Mesendoderm (in vitro differentiated cells): ENCODE results near the gene MX1.

Experiments
- DNase-seq: peaks from one replicate; pipeline ENCODE4 v3.0.0; 2013
- H2AK5ac ChIP-seq: 2 replicates; pipeline ENCODE4 v1.6.1; 2013; ENCODE audit warnings: low read length, inconsistent platforms
- H2BK120ac ChIP-seq: 2 replicates; pipeline ENCODE4 v1.6.1; 2013; ENCODE audit warnings: low read depth, mild to moderate bottlenecking, low read length, moderate library complexity, mixed read lengths
- H2BK15ac ChIP-seq: replicated peaks from 2 replicates; pipeline ENCODE4 v1.6.1; 2013; ENCODE audit warnings: low read depth, mild to moderate bottlenecking, moderate library complexity
- H2BK5ac ChIP-seq: 2 replicates; pipeline ENCODE4 v1.6.1; 2013; ENCODE audit warnings: low read length, inconsistent platforms
- H3K18ac ChIP-seq: 2 replicates; pipeline ENCODE4 v1.6.1; 2013; ENCODE audit warnings: mild to moderate bottlenecking, low read length, mixed read lengths
- H3K23ac ChIP-seq: one replicate; pipeline ENCODE4 v1.6.1; 2013; ENCODE audit warnings: low read length
- H3K27ac ChIP-seq: 2 replicates; pipeline ENCODE4 v1.5.1; 2013; ENCODE audit warnings: low read depth, mild to moderate bottlenecking, inconsistent platforms, low read length, moderate library complexity
- H3K27me3 ChIP-seq: 2 replicates; pipeline ENCODE4 v1.6.1; 2013; ENCODE audit warnings: low read length, control low read depth, mild to moderate bottlenecking, inconsistent platforms; ENCODE audit not compliant: insufficient read depth, poor library complexity
- H3K36me3 ChIP-seq: 2 replicates; pipeline ENCODE4 v1.6.1; 2013; ENCODE audit warnings: low read length, inconsistent platforms; ENCODE audit not compliant: control insufficient read depth, insufficient read depth
- H3K4ac ChIP-seq: one replicate; pipeline ENCODE4 v1.6.1; 2013; ENCODE audit warnings: low read depth, mild to moderate bottlenecking, low read length, moderate library complexity
- H3K4me1 ChIP-seq: 2 replicates; pipeline ENCODE4 v1.6.1; 2013; ENCODE audit warnings: low read depth, low read length, inconsistent platforms; ENCODE audit not compliant: control insufficient read depth
- H3K4me2 ChIP-seq: 2 replicates; pipeline ENCODE4 v1.6.1; 2013; ENCODE audit warnings: low read length
- H3K4me3 ChIP-seq: 2 replicates; pipeline ENCODE4 v1.5.1; 2013; ENCODE audit warnings: mild to moderate bottlenecking, low read length
- H3K56ac ChIP-seq: one replicate; pipeline ENCODE4 v1.6.1; 2013; ENCODE audit warnings: low read length
- H3K79me1 ChIP-seq: 2 replicates; pipeline ENCODE4 v1.6.1; 2013; ENCODE audit warnings: low read length, inconsistent platforms
- H3K79me2 ChIP-seq: 2 replicates; pipeline ENCODE4 v1.6.1; 2013; ENCODE audit warnings: mild to moderate bottlenecking, low read length; ENCODE audit not compliant: control insufficient read depth, insufficient read depth
- H3K9ac ChIP-seq: 2 replicates; pipeline ENCODE4 v1.6.1; 2013; ENCODE audit warnings: low read length, inconsistent platforms
- H4K5ac ChIP-seq: one replicate; pipeline ENCODE4 v1.6.1; 2013; ENCODE audit warnings: low read length
- H4K8ac ChIP-seq: one replicate; pipeline ENCODE4 v1.6.1; 2013; ENCODE audit warnings: low read depth, mild to moderate bottlenecking, control low read depth, low read length, moderate library complexity
- WGBS: extraction: QIAGEN DNeasy Blood & Tissue Kit; methylation state at CpG from one replicate; pipeline ENCODE4 v1.1.7; 2013; ENCODE audit warnings: low lambda C conversion rate, missing lambda C conversion rate; ENCODE audit not compliant: insufficient coverage; ENCODE audit errors: extremely low coverage; 5-methylcytosine and 5-hydroxymethylcytosine counted together

Gene MX1

GRCh38 chr21:41447356-41447755 is 21.3 kb downstream of the MX1 start:
- whole genome bisulfite sequencing: no CpG with 5 or more reads among the region's 3 CpGs
- H3K4ac ChIP-seq: no peak overlapping the region
- no peak overlapping the region for H3K56ac ChIP-seq
- no peaks in the 10 kb centered on the region for H3K27me3 ChIP-seq
- H3K18ac ChIP-seq: no peak overlapping the region
- no peak overlapping the region for H3K9ac ChIP-seq
- no peak overlapping the region for H3K4me2 ChIP-seq
- no peaks in the 10 kb centered on the region for H3K79me2 ChIP-seq
- no peak overlapping the region for H4K5ac ChIP-seq
- H3K36me3 ChIP-seq: no peaks in the 10 kb centered on the region
- H3K4me1 ChIP-seq: no peaks in the 10 kb centered on the region
- no peak overlapping the region for H3K23ac ChIP-seq
- no peak overlapping the region for H2AK5ac ChIP-seq
- H3K79me1 ChIP-seq: no peaks in the 10 kb centered on the region
- H2BK15ac ChIP-seq: no peak overlapping the region
- no peak overlapping the region for H3K27ac ChIP-seq
- DNase-seq: no peak
- H3K4me3 ChIP-seq: no peak overlapping the region
- H4K8ac ChIP-seq: no peak overlapping the region
- H2BK120ac ChIP-seq: no peak overlapping the region
- H2BK5ac ChIP-seq: no peak overlapping the region

DNA sequence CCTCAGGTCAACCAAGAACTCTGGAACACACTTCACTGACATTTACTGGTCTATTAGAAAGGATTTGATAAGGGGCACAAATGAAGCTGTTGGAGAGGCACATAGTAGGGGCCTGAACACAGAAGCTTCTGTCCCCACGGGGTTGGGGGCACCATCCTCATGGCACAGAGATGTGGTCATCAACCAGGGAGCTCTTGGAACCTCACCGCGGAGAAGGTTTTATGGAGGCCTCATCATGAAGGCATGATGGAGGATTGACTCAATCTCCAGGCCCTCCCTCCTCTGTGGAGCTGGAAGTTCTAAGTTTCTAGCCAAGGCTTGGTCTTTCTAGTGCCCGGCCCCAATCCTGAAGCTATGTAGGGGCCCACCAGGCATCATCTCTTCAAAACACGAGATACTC is 23.6 kb downstream of the MX1 start:
- no peak overlapping the region for H2BK15ac ChIP-seq
- H2BK5ac ChIP-seq: no peak overlapping the region
- H3K27me3 ChIP-seq: no peaks in the 10 kb centered on the region
- WGBS: no CpG with 5 or more reads among the region's 5 CpGs
- no peak overlapping the region for H2BK120ac ChIP-seq
- H3K9ac ChIP-seq: no peak overlapping the region
- no peaks in the 10 kb centered on the region for H3K4me1 ChIP-seq
- H3K36me3 ChIP-seq: no peaks in the 10 kb centered on the region
- H3K23ac ChIP-seq: no peak overlapping the region
- DNase-seq: no peak
- no peak overlapping the region for H3K4me2 ChIP-seq
- H4K8ac ChIP-seq: no peak overlapping the region
- no peak overlapping the region for H3K27ac ChIP-seq
- no peak overlapping the region for H3K56ac ChIP-seq
- no peak overlapping the region for H3K4me3 ChIP-seq
- no peak overlapping the region for H4K5ac ChIP-seq
- no peak overlapping the region for H2AK5ac ChIP-seq
- no peaks in the 10 kb centered on the region for H3K79me1 ChIP-seq
- no peak overlapping the region for H3K4ac ChIP-seq
- no peaks in the 10 kb centered on the region for H3K79me2 ChIP-seq
- no peak overlapping the region for H3K18ac ChIP-seq

GRCh38 chr21:41451753-41452676 is 26.0 kb downstream of the MX1 start:
- no peaks in the 10 kb centered on the region for H3K36me3 ChIP-seq
- H3K9ac ChIP-seq: no peak overlapping the region
- no peak overlapping the region for H3K27ac ChIP-seq
- no peak for DNase-seq
- H3K18ac ChIP-seq: no peak overlapping the region
- no peaks in the 10 kb centered on the region for H3K4me1 ChIP-seq
- no peak overlapping the region for H2AK5ac ChIP-seq
- H2BK120ac ChIP-seq: no peak overlapping the region
- no peaks in the 10 kb centered on the region for H3K79me1 ChIP-seq
- no CpG with 5 or more reads among the region's 16 CpGs for WGBS
- no peak overlapping the region for H2BK5ac ChIP-seq
- no peak overlapping the region for H3K4me2 ChIP-seq
- no peak overlapping the region for H3K56ac ChIP-seq
- H3K4ac ChIP-seq: no peak overlapping the region
- H3K27me3 ChIP-seq: no peaks in the 10 kb centered on the region
- no peaks in the 10 kb centered on the region for H3K79me2 ChIP-seq
- no peak overlapping the region for H2BK15ac ChIP-seq
- no peak overlapping the region for H4K5ac ChIP-seq
- H3K4me3 ChIP-seq: no peak overlapping the region
- H4K8ac ChIP-seq: no peak overlapping the region
- no peak overlapping the region for H3K23ac ChIP-seq

DNA sequence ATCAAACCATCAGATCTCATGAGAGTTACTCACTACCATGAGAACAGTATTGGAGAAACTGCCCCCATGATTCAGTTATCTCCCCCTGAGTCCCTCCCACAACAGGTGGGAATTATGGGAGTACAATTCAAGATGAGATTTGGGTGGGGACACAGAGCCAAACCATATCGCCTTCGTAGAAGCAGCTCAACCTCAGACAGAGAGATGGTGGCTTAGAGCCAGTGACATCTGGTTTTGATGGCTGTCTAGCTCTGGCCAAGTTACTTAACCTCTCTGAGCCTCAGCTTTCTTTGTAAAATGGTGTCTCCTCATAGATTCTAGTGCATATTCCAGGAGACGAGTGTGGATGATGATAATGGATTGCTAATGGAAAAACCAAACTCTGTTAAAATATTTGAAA is 27.2 kb downstream of the MX1 start:
- H3K79me1 ChIP-seq: no peaks in the 10 kb centered on the region
- DNase-seq: no peak
- H3K4me2 ChIP-seq: no peak overlapping the region
- no peak overlapping the region for H3K9ac ChIP-seq
- H3K36me3 ChIP-seq: no peaks in the 10 kb centered on the region
- H3K4me3 ChIP-seq: no peak overlapping the region
- H4K8ac ChIP-seq: no peak overlapping the region
- H2BK120ac ChIP-seq: no peak overlapping the region
- H3K56ac ChIP-seq: no peak overlapping the region
- H3K27me3 ChIP-seq: no peaks in the 10 kb centered on the region
- H3K4ac ChIP-seq: no peak overlapping the region
- no peaks in the 10 kb centered on the region for H3K79me2 ChIP-seq
- H4K5ac ChIP-seq: no peak overlapping the region
- no peak overlapping the region for H3K27ac ChIP-seq
- no peak overlapping the region for H2BK15ac ChIP-seq
- no CpG with 5 or more reads among the region's 3 CpGs for WGBS
- no peak overlapping the region for H3K18ac ChIP-seq
- no peaks in the 10 kb centered on the region for H3K4me1 ChIP-seq
- no peak overlapping the region for H2BK5ac ChIP-seq
- H3K23ac ChIP-seq: no peak overlapping the region
- H2AK5ac ChIP-seq: no peak overlapping the region

- Histone ChIP-seq H2BK5ac (no peak overlapping the region), H3K18ac (no peak overlapping the region), H3K4me1 (no peaks in the 10 kb centered on the region), H3K27me3 (no peaks in the 10 kb centered on the region), H3K27ac (no peak overlapping the region), H4K8ac (no peak overlapping the region), H2BK120ac (no peak overlapping the region), H2AK5ac (no peak overlapping the region), H3K4ac (no peak overlapping the region), H3K4me2 (no peak overlapping the region), H3K79me2 (no peaks in the 10 kb centered on the region), H3K23ac (no peak overlapping the region), H3K79me1 (no peaks in the 10 kb centered on the region), H3K36me3 (no peaks in the 10 kb centered on the region), H3K4me3 (no peak overlapping the region), H3K9ac (no peak overlapping the region), H2BK15ac (no peak overlapping the region), H4K5ac (no peak overlapping the region), H3K56ac (no peak overlapping the region)
- no CpG with 5 or more reads among the region's 3 CpGs for WGBS
- DNase-seq: no peak
Observed at GRCh38 chr21:41453761-41454160, 27.7 kb downstream of the MX1 start.

DNA sequence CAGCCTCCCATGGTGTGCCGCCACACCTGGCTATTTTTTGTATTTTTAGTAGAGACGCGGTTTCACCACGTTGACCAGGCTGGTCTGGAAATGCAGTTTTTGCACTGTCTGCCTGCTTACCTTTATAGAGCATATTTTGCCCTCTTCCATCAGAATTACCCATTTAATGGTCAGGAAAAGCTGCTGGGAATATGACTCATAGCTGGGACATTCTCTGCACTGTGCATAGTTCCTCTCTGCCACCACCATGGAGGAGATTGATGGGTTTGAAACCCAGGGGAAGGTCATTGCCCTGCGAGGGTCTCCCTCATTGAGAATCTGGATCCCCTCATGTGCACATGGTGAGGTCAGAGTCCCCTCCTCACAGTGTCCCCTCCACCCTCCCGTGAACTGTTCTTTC is 32.1 kb downstream of the MX1 start:
- H3K79me2 ChIP-seq: no peaks in the 10 kb centered on the region
- no peak overlapping the region for H3K4ac ChIP-seq
- no peaks in the 10 kb centered on the region for H3K27me3 ChIP-seq
- DNase-seq: no peak
- H2BK5ac ChIP-seq: no peak overlapping the region
- no peak overlapping the region for H3K4me2 ChIP-seq
- no peak overlapping the region for H2BK120ac ChIP-seq
- H3K18ac ChIP-seq: no peak overlapping the region
- H3K27ac ChIP-seq: no peak overlapping the region
- no CpG with 5 or more reads among the region's 6 CpGs for WGBS
- no peaks in the 10 kb centered on the region for H3K36me3 ChIP-seq
- no peak overlapping the region for H3K56ac ChIP-seq
- no peaks in the 10 kb centered on the region for H3K79me1 ChIP-seq
- peaks cover 2% of the 10 kb centered on the region for H3K4me1 ChIP-seq
- no peak overlapping the region for H4K8ac ChIP-seq
- no peak overlapping the region for H3K23ac ChIP-seq
- no peak overlapping the region for H3K4me3 ChIP-seq
- H3K9ac ChIP-seq: no peak overlapping the region
- H4K5ac ChIP-seq: no peak overlapping the region
- H2AK5ac ChIP-seq: no peak overlapping the region
- H2BK15ac ChIP-seq: no peak overlapping the region
